Stomach (tissue), 9 donors: ENCODE data around the gene ZNF81. TPM values are rescaled to one million over a fixed set of nuclear protein-coding genes. Genes with fewer than 3 reads are reported as not detected.
"Not testable (repeated sequence)": the region's sequence is repeated elsewhere in the genome, so short reads cannot be mapped to it uniquely, and the experiment has no call there.

Experiments
- DNase-seq, 2 donors: peaks; one replicate each; pipeline versions ENCODE4 v3.0.0 to v3.0.0-alpha.2; 2013 to 2019
- H3K27ac ChIP-seq, 5 donors: fragments of 200-600 bp in 4 of 5; sonication (generic) in 4 of 5; one replicate each; pipeline ENCODE4 v1.5.1; 2013 to 2019; ENCODE audit warnings: mild to moderate bottlenecking in 1 of 5, moderate library complexity in 1 of 5
- H3K27me3 ChIP-seq, 3 donors: fragments of 200-600 bp; sonication (generic); one replicate each; pipeline ENCODE4 v1.5.1; 2017 to 2019; ENCODE audit warnings: mixed run types in 1 of 3
- H3K36me3 ChIP-seq, 4 donors: fragments of 200-600 bp; sonication (generic); 1 replicate in 3 of 4; 2 replicates in 1 of 4; pipeline ENCODE4 v1.5.1; 2016 to 2019
- H3K4me1 ChIP-seq, 4 donors: fragments of 200-600 bp; sonication (generic); one replicate each; pipeline ENCODE4 v1.5.1; 2016 to 2019
- H3K4me3 ChIP-seq, 4 donors: fragments of 200-600 bp; sonication (generic) in 3 of 4; one replicate each; pipeline ENCODE4 v1.5.1; 2016 to 2019; ENCODE audit warnings: mild to moderate bottlenecking in 1 of 4
- H3K9me3 ChIP-seq, 4 donors: fragments of 200-600 bp; sonication (generic); one replicate each; pipeline ENCODE4 v1.5.1; 2016 to 2019
- CTCF ChIP-seq, 7 experiments: fragments of 450-650 bp in 4 of 7; fragments of 200-600 bp in 3 of 7; sonication (generic) in 3 of 7; IDR thresholded peaks; one replicate each; pipeline ENCODE4 v1.5.1; 2016 to 2019; ENCODE audit warnings: antibody characterized with exemption in 7 of 7, control low read depth in 2 of 7, mild to moderate bottlenecking in 1 of 7
- EP300 ChIP-seq: sonication (generic); formaldehyde crosslinking; IDR thresholded peaks from one replicate; pipeline ENCODE4 v1.6.1; 2017; ENCODE audit warnings: antibody characterized with exemption
- POLR2A ChIP-seq, 4 donors: fragments of 450-650 bp; IDR thresholded peaks; one replicate each; pipeline ENCODE4 v1.6.1; 2016; ENCODE audit warnings: antibody characterized with exemption in 4 of 4, control low read depth in 2 of 4, mild to moderate bottlenecking in 1 of 4, moderate library complexity in 1 of 4
- POLR2AphosphoS5 ChIP-seq, 3 donors: sonication (generic); formaldehyde crosslinking; IDR thresholded peaks; one replicate each; pipeline ENCODE4 v1.6.1; 2016; ENCODE audit warnings: antibody characterized with exemption in 3 of 3
- WGBS, 5 donors: extraction: QIAGEN DNeasy Blood & Tissue Kit in 3 of 5; methylation state at CpG; one replicate each; pipeline versions ENCODE4 v1.1.5 to v1.1.7; 2013 to 2018; 5-methylcytosine and 5-hydroxymethylcytosine counted together
- intact Hi-C: fragments of 100-400 bp; cut with DNase I; formaldehyde crosslinking; loops from one replicate; pipeline ENCODE4 v1.15.1; 2023; ENCODE audit warnings: low total_unique reads
- polyA plus RNA-seq, 3 donors: library from polyadenylated mRNA; stranded (reverse); fragments of 200-250 nt; gene quantifications; one replicate each; pipeline ENCODE4 v1.2.3, GENCODE V29; 2013
- total RNA-seq, 5 donors: library from RNA; depleted of rRNA; stranded (reverse); fragments of >200 nt; gene quantifications; one replicate each; pipeline versions ENCODE4 v1.1.0 to v1.2.3, GENCODE V29; 2014 to 2016
- donor health status: healthy with polysubstance abuse.
- donor health status: Bipolar disorder and iron deficiency.
- donor health status: healthy.

ZNF81 gene
- total and polyA plus RNA-seq, 8 donors = 0.46 to 10.5 (median 2.5) TPM

GRCh38 chrX:47956016-47956415, 119.3 kb downstream of the ZNF81 start:
- H3K4me3 ChIP-seq = no peak overlapping the region
- 72 to 88% (median 76%) methylated on average over 2 to 13 of the region's 13 CpGs for WGBS, 5 donors
- no peaks in the 10 kb centered on the region for H3K36me3 ChIP-seq
- no peaks in the 10 kb centered on the region for H3K27me3 ChIP-seq
- no peak overlapping the region for H3K27ac ChIP-seq
- TF ChIP-seq EP300 (no peak), CTCF (IDR thresholded peaks at IDR 0.05) (no peak), POLR2A (IDR thresholded peaks at IDR 0.05) (no peak), POLR2AphosphoS5 (IDR thresholded peaks at IDR 0.05) (no peak)
- DNase-seq = no peak
- intact Hi-C loops = no loop called here
- H3K4me1 ChIP-seq = no peaks in the 10 kb centered on the region
- H3K9me3 ChIP-seq = peaks cover 0 to 26% (median 6%) of the 10 kb centered on the region in 4 donors

GRCh38 chrX:47958206-47958605, 121.5 kb downstream of the ZNF81 start:
- H3K27me3 ChIP-seq, H3K36me3 ChIP-seq, DNase-seq, intact Hi-C loops, H3K4me1 ChIP-seq, H3K4me3 ChIP-seq, H3K27ac ChIP-seq: not testable (repeated sequence)
- 61 to 85% (median 77%) methylated on average over 3 of the region's 4 CpGs; no CpG with 5 or more reads in 1 of the 5 donors for WGBS, 5 donors
- H3K9me3 ChIP-seq = peaks cover 0 to 18% (median 4%) of the 10 kb centered on the region in 4 donors

- peak in 1 of 2 donors; percentile 30 for DNase-seq
- intact Hi-C loops = no loop called here
- TF ChIP-seq POLR2A (IDR thresholded peaks at IDR 0.05) (no peak), EP300 (no peak), POLR2AphosphoS5 (IDR thresholded peaks at IDR 0.05) (no peak), CTCF (IDR thresholded peaks at IDR 0.05) (no peak)
- H3K4me3 ChIP-seq = no peak overlapping the region
- no peaks in the 10 kb centered on the region for H3K27me3 ChIP-seq
- H3K27ac ChIP-seq = no peak overlapping the region
- H3K36me3 ChIP-seq = no peaks in the 10 kb centered on the region
- H3K4me1 ChIP-seq = no peaks in the 10 kb centered on the region
- WGBS, 5 donors = 17 to 45% (median 36%) methylated on average over 1 to 4 of the region's 4 CpGs
- peaks cover 0 to 21% (median 4%) of the 10 kb centered on the region in 4 donors for H3K9me3 ChIP-seq
Measured at GRCh38 chrX:47958761-47959342, 122.2 kb downstream of the ZNF81 start.

- no peaks in the 10 kb centered on the region for H3K36me3 ChIP-seq
- intact Hi-C loops = no loop called here
- 63 to 93% (median 74%) methylated on average over 2 of the region's 2 CpGs for WGBS, 5 donors
- TF ChIP-seq CTCF (IDR thresholded peaks at IDR 0.05) = no peak
- no peak for TF ChIP-seq POLR2AphosphoS5 (IDR thresholded peaks at IDR 0.05)
- no peak for TF ChIP-seq EP300
- no peak for TF ChIP-seq POLR2A (IDR thresholded peaks at IDR 0.05)
- no peaks in the 10 kb centered on the region for H3K27me3 ChIP-seq
- H3K27ac ChIP-seq = no peak overlapping the region
- peaks cover 0 to 32% (median 6%) of the 10 kb centered on the region in 4 donors for H3K9me3 ChIP-seq
- H3K4me1 ChIP-seq = no peaks in the 10 kb centered on the region
- H3K4me3 ChIP-seq = no peak overlapping the region
- no peak for DNase-seq
Measured at GRCh38 chrX:47960406-47960805, 123.7 kb downstream of the ZNF81 start.

- DNase-seq, H3K27me3 ChIP-seq, intact Hi-C loops, H3K4me3 ChIP-seq, H3K27ac ChIP-seq, H3K36me3 ChIP-seq, H3K4me1 ChIP-seq: not testable (repeated sequence)
- H3K9me3 ChIP-seq = peaks cover 0 to 44% (median 9%) of the 10 kb centered on the region in 4 donors
- WGBS, 5 donors = 59 to 87% (median 73%) methylated on average over 4 to 6 of the region's 6 CpGs
Measured at GRCh38 chrX:47961830-47962229, 125.1 kb downstream of the ZNF81 start.

- H3K27me3 ChIP-seq, H3K4me3 ChIP-seq, DNase-seq, H3K4me1 ChIP-seq, H3K27ac ChIP-seq, intact Hi-C loops, H3K36me3 ChIP-seq: not testable (repeated sequence)
- peaks cover 0 to 77% (median 24%) of the 10 kb centered on the region in 4 donors for H3K9me3 ChIP-seq
- WGBS, 5 donors = 79 to 94% (median 91%) methylated on average over 10 to 14 of the region's 14 CpGs
Measured at GRCh38 chrX:47965526-47965925, 128.8 kb downstream of the ZNF81 start.
